Tibial nerve (tissue), 4 donors: Measurements from ENCODE around the gene AKAP12. TPM values are rescaled to one million over a fixed set of nuclear protein-coding genes. Genes with fewer than 3 reads are reported as not detected.
A peak's percentile ranks its signal among the peaks of the same experiment; 100 is the strongest.

ENCODE experiments used
- DNase-seq, 2 donors: peaks; one replicate each; pipeline ENCODE4 v3.0.0-alpha.2; 2019; ENCODE audit warnings: low spot score in 2 of 2
- H3K27ac ChIP-seq, 4 donors: fragments of 200-600 bp; sonication (generic) in 3 of 4; one replicate each; pipeline ENCODE4 v1.5.1; 2017 to 2019; ENCODE audit warnings: mild to moderate bottlenecking in 1 of 4
- H3K27me3 ChIP-seq, 2 donors: fragments of 200-600 bp; sonication (generic) in 1 of 2; one replicate each; pipeline versions ENCODE4 v1.5.1 to v1.6.0; 2017 to 2019
- H3K36me3 ChIP-seq, 3 donors: fragments of 200-600 bp; sonication (generic); one replicate each; pipeline ENCODE4 v1.5.1; 2018 to 2019
- H3K4me1 ChIP-seq, 4 donors: fragments of 200-600 bp; sonication (generic) in 3 of 4; one replicate each; pipeline ENCODE4 v1.5.1; 2017 to 2019
- H3K4me3 ChIP-seq, 4 donors: fragments of 200-600 bp; sonication (generic) in 3 of 4; one replicate each; pipeline ENCODE4 v1.5.1; 2017 to 2019; ENCODE audit warnings: mild to moderate bottlenecking in 1 of 4, moderate library complexity in 1 of 4
- H3K9me3 ChIP-seq, 4 donors: fragments of 200-600 bp; sonication (generic) in 3 of 4; one replicate each; pipeline ENCODE4 v1.5.1; 2017 to 2019
- EP300 ChIP-seq, 2 donors: sonication (generic); formaldehyde crosslinking; IDR thresholded peaks; one replicate each; pipeline ENCODE4 v1.6.1; 2017; ENCODE audit warnings: antibody characterized with exemption in 2 of 2, mild to moderate bottlenecking in 1 of 2
- POLR2A ChIP-seq, 2 donors: fragments of 450-650 bp; IDR thresholded peaks; one replicate each; pipeline ENCODE4 v1.6.1; 2017; ENCODE audit warnings: antibody characterized with exemption in 2 of 2, mild to moderate bottlenecking in 2 of 2, moderate library complexity in 2 of 2
- WGBS, 2 donors: methylation state at CpG; one replicate each; pipeline ENCODE4 v1.1.5; 2018; 5-methylcytosine and 5-hydroxymethylcytosine counted together
- total RNA-seq, 4 donors: library from RNA; depleted of rRNA; stranded (reverse); fragments of >200 nt; gene quantifications; one replicate each; pipeline ENCODE4 v1.1.0, GENCODE V29; 2016
- TF ChIP-seq, protein P1 (sequence below), 5 experiments: fragments of 200-600 bp in 3 of 5; fragments of 450-650 bp in 2 of 5; sonication (generic) in 3 of 5; IDR thresholded peaks; one replicate each; pipeline ENCODE4 v1.5.1; 2016 to 2019; ENCODE audit warnings: antibody characterized with exemption in 5 of 5, mild to moderate bottlenecking in 3 of 5, moderate library complexity in 2 of 5

Gene AKAP12
- total RNA-seq, 4 donors from 2014 or later = 214 to 268 (median 232) TPM

DNA sequence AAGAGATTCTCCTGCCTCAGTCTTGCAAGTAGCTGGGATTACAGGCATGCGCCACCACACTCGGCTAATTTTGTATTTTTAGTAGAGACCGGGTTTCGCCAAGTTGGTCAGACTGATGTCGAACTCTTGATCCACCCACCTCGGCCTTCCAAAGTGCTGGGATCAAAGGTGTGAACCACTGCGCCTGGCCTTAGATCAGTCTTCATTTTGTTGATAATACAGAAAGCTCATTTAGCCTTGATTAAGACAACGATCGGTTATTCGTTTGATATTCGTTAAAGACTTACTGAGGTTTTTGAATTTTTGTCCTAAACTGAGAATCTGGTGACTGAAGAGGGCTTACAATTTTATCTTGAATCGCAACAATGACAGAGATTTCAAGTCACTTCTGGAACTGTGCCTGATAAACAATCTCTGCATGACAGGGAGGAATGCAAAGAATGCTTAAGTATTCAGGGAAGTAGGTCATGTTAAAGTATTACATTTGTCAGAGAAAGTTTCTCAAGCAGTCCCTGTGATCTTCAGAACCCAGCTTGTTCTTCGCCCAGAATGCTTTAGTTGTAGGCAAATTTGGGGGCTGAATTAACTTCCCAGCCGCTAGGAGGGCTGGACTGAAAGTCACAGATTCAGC lies 14.8 kb downstream of the AKAP12 start:
- Histone ChIP-seq H3K9me3 (no peaks in the 10 kb centered on the region), H3K27ac (peak overlapping the region; percentile 13 to 78 (median 56)), H3K4me3 (no peak overlapping the region), H3K36me3 (no peaks in the 10 kb centered on the region), H3K27me3 (no peaks in the 10 kb centered on the region), H3K4me1 (peaks cover 0 to 60% (median 17%) of the 10 kb centered on the region in 4 donors)
- TF ChIP-seq, protein P1, sequence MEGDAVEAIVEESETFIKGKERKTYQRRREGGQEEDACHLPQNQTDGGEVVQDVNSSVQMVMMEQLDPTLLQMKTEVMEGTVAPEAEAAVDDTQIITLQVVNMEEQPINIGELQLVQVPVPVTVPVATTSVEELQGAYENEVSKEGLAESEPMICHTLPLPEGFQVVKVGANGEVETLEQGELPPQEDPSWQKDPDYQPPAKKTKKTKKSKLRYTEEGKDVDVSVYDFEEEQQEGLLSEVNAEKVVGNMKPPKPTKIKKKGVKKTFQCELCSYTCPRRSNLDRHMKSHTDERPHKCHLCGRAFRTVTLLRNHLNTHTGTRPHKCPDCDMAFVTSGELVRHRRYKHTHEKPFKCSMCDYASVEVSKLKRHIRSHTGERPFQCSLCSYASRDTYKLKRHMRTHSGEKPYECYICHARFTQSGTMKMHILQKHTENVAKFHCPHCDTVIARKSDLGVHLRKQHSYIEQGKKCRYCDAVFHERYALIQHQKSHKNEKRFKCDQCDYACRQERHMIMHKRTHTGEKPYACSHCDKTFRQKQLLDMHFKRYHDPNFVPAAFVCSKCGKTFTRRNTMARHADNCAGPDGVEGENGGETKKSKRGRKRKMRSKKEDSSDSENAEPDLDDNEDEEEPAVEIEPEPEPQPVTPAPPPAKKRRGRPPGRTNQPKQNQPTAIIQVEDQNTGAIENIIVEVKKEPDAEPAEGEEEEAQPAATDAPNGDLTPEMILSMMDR (IDR thresholded peaks at IDR 0.05) = no peak
- TF ChIP-seq EP300 (IDR thresholded peaks at IDR 0.05) = no peak
- TF ChIP-seq POLR2A (IDR thresholded peaks at IDR 0.05) = no peak
- WGBS, 2 donors = 45 to 52% methylated on average over 14 of the region's 14 CpGs
- no peak for DNase-seq

DNA sequence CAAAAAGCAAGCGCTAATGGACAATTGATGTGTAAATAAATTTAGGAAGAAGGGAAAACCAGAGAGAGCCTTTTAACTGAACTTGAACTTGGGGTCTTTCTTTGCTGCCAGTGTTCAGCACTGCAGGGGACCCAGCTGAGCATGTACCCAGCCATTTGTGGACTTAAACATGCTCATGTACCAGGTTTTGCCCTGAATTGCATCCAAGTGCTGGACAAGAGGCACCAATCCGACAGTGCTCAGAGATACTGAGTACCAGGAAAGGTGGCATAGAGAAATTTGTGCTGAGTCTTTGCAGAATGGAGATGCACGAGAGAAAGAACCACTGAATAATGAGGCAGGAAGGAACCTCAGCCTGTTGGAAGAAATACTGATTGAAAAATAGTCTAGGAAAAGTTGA lies 16.0 kb downstream of the AKAP12 start:
- Histone ChIP-seq H3K9me3 (no peaks in the 10 kb centered on the region), H3K4me3 (no peak overlapping the region), H3K36me3 (peaks cover 0 to 2% (median 0%) of the 10 kb centered on the region in 3 donors), H3K27ac (peak overlapping the region in 3 of 4 donors; percentile 13 to 78 (median 70)), H3K27me3 (no peaks in the 10 kb centered on the region), H3K4me1 (peaks cover 0 to 70% (median 17%) of the 10 kb centered on the region in 4 donors)
- 69 to 85% methylated on average over 3 of the region's 3 CpGs for WGBS, 2 donors
- TF ChIP-seq, protein P1 (IDR thresholded peaks at IDR 0.05) = no peak
- TF ChIP-seq EP300 (IDR thresholded peaks at IDR 0.05) = no peak
- no peak for DNase-seq

DNA sequence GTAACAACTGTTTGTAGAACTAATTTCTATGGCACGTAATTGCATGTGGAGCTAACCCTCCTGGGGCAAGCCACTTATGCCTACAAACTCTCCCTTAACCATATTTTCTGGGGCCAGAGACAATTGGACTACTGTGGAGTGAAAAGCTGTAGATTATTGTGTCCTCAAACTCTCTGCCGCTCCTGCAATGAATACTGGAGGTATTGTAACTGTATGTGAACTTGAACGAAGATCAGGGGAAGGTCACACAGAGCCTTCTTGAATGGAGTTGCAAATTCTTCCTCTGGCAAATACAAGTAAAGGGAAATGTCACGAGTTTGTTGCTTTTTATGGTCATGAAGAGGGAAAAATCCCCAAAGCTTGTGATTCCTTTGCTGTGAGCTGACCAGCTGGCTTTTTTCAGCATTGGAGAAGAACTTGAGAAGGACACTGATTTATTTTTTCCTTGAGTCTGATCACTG lies 18.2 kb downstream of the AKAP12 start:
- Histone ChIP-seq H3K36me3 (peaks cover 0 to 5% (median 0%) of the 10 kb centered on the region in 3 donors), H3K4me1 (peaks cover 0 to 91% (median 25%) of the 10 kb centered on the region in 4 donors), H3K27me3 (no peaks in the 10 kb centered on the region), H3K4me3 (no peak overlapping the region), H3K27ac (peak overlapping the region; percentile 15 to 85 (median 60)), H3K9me3 (no peaks in the 10 kb centered on the region)
- TF ChIP-seq, protein P1 (IDR thresholded peaks at IDR 0.05) = no peak
- TF ChIP-seq EP300 (IDR thresholded peaks at IDR 0.05) = peak in 1 of 2 donors; percentile 39
- 15 to 19% methylated on average over 4 of the region's 4 CpGs for WGBS, 2 donors
- DNase-seq = no peak

DNA sequence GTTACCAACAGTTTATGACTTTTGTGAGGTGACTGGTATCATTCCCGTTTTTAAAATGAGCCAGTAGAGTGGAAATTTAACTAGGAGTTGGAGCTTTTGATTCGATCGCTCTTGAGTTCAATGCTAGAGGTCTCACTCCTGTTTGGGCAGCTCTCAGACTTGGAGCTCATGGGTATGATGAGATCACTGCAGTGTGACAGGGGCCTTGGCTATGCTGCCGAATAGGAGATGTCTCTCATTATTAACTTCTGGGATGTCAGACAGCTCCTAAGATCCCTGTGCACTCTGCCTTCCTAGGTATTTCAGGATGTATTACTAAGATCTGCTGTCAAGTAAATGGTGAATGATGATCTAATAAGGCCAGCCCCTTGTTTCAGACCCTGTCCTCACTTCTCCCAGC lies 20.4 kb downstream of the AKAP12 start:
- DNase-seq = no peak
- H3K27ac ChIP-seq = peak overlapping the region in 2 of 4 donors; percentile 64 to 66
- H3K4me3 ChIP-seq = no peak overlapping the region
- TF ChIP-seq EP300 (IDR thresholded peaks at IDR 0.05) (no peak), POLR2A (IDR thresholded peaks at IDR 0.05) (no peak)
- TF ChIP-seq, protein P1 (IDR thresholded peaks at IDR 0.05) = no peak
- H3K9me3 ChIP-seq = no peaks in the 10 kb centered on the region
- peaks cover 0 to 5% (median 0%) of the 10 kb centered on the region in 3 donors for H3K36me3 ChIP-seq
- H3K27me3 ChIP-seq = no peaks in the 10 kb centered on the region
- 53 to 69% methylated on average over 4 of the region's 4 CpGs for WGBS, 2 donors
- peaks cover 0 to 87% (median 27%) of the 10 kb centered on the region in 4 donors for H3K4me1 ChIP-seq

DNA sequence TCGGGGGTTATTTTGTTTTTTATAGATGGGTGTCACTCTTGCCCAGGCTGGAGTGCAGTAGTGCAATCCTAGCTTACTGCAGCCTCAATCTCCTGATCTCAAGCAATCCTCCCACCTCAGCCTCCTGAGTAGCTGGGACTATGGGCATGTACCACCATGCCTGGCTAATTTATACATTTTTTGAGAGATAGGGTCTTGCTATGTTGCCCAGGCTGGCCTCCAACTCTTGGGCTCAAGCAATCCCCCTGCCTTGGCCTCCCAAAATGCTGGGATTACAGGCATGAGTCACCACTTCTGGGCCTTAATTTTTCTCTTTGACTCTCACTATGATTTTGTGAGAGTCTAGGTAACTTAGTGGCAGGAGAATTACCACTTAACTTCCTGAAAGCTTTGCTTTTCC lies 23.3 kb downstream of the AKAP12 start:
- no peak for DNase-seq
- peak overlapping the region in 2 of 4 donors; percentile 41 to 52 for H3K27ac ChIP-seq
- peaks cover 0 to 5% (median 0%) of the 10 kb centered on the region in 3 donors for H3K36me3 ChIP-seq
- 78 to 83% methylated on average over 1 of the region's 1 CpG for WGBS, 2 donors
- TF ChIP-seq, protein P1 (IDR thresholded peaks at IDR 0.05) = no peak
- TF ChIP-seq EP300 (IDR thresholded peaks at IDR 0.05) (no peak), POLR2A (IDR thresholded peaks at IDR 0.05) (no peak)
- H3K9me3 ChIP-seq = no peaks in the 10 kb centered on the region
- peaks cover 0 to 65% (median 24%) of the 10 kb centered on the region in 4 donors for H3K4me1 ChIP-seq
- H3K27me3 ChIP-seq = no peaks in the 10 kb centered on the region
- H3K4me3 ChIP-seq = no peak overlapping the region
